IMR-90 (cell line): ENCODE measurements around the gene CLEC19A. TPM values are rescaled to one million over a fixed set of nuclear protein-coding genes. Genes with fewer than 3 reads are reported as not detected.

Experiments used
- ATAC-seq: fragments of 200-7000 bp; cut with Tn5 transposase; 2 replicates; pipeline ENCODE4 v1.9.1; 2020; ENCODE audit warnings: low read depth, mild to moderate bottlenecking, moderate library complexity
- BruUV-seq: library from RNA; stranded (reverse); fragments of 400-500 nt; replicated peaks from 2 replicates; lab custom pipeline; 2021; lab: Mats Ljungman, UMichigan
- CTCF ChIA-PET: fragments of 300-600 bp; formaldehyde crosslinking; extraction: SDS; loops from one replicate; lab custom pipeline; 2021; ENCODE audit warnings: antibody characterized with exemption; lab: Yijun Ruan, JAX
- POLR2A ChIA-PET: fragments of 300-600 bp; sonication (Branson Sonifier 250); formaldehyde crosslinking; loops from one replicate; lab custom pipeline; 2022; ENCODE audit warnings: antibody characterized with exemption; ENCODE audit not compliant: unreplicated experiment; lab: Charles Lee
- DNase-seq: peaks from one replicate; pipeline ENCODE4 v3.0.0; 2013
- H2AFZ ChIP-seq: replicated peaks from 2 replicates; pipeline ENCODE3; 2013; ENCODE audit warnings: low read length, mild to moderate bottlenecking; ENCODE audit not compliant: poor library complexity
- H2AK5ac ChIP-seq: 2 replicates; pipeline ENCODE4 v1.6.1; 2013; ENCODE audit warnings: low read depth, low read length, inconsistent platforms
- H2AK9ac ChIP-seq: replicated peaks from 2 replicates; pipeline ENCODE3; 2013; ENCODE audit warnings: mild to moderate bottlenecking, low read depth, low read length, moderate library complexity; ENCODE audit not compliant: poor library complexity
- H2BK120ac ChIP-seq: 2 replicates; pipeline ENCODE4 v1.6.1; 2013; ENCODE audit warnings: low read depth, low read length, inconsistent platforms
- H2BK15ac ChIP-seq: 3 replicates; pipeline ENCODE4 v1.6.1; 2013; ENCODE audit warnings: low read depth, low read length, inconsistent platforms
- H2BK20ac ChIP-seq: 2 replicates; pipeline ENCODE4 v1.6.1; 2013; ENCODE audit warnings: low read depth, mild to moderate bottlenecking, inconsistent platforms, low read length, moderate library complexity
- H2BK5ac ChIP-seq: 2 replicates; pipeline ENCODE4 v1.6.1; 2013; ENCODE audit warnings: mild to moderate bottlenecking, low read depth, low read length, inconsistent platforms; ENCODE audit not compliant: poor library complexity, severe bottlenecking
- H3K14ac ChIP-seq: replicated peaks from 2 replicates; pipeline ENCODE4 v1.6.1; 2013; ENCODE audit warnings: low read depth, low read length, inconsistent platforms
- H3K18ac ChIP-seq: 2 replicates; pipeline ENCODE4 v1.6.1; 2013; ENCODE audit warnings: low read depth, low read length, control low read depth
- H3K23ac ChIP-seq: 2 replicates; pipeline ENCODE4 v1.6.1; 2013; ENCODE audit warnings: low read depth, low read length, inconsistent platforms
- H3K27ac ChIP-seq: 2 replicates; pipeline ENCODE4 v1.5.1; 2013; ENCODE audit warnings: mild to moderate bottlenecking, control low read depth, low read length; ENCODE audit not compliant: insufficient read depth
- H3K27me3 ChIP-seq: 2 replicates; pipeline ENCODE4 v1.6.1; 2013; ENCODE audit warnings: low read length; ENCODE audit not compliant: control insufficient read depth, insufficient read depth
- H3K36me3 ChIP-seq: 2 replicates; pipeline ENCODE4 v1.6.1; 2013; ENCODE audit warnings: low read length, mixed read lengths; ENCODE audit not compliant: control insufficient read depth, insufficient read depth
- H3K4ac ChIP-seq: 2 replicates; pipeline ENCODE4 v1.6.1; 2013; ENCODE audit warnings: low read depth, low read length, inconsistent platforms
- H3K4me1 ChIP-seq: 2 replicates; pipeline ENCODE4 v1.6.1; 2013; ENCODE audit warnings: low read length, mixed read lengths; ENCODE audit not compliant: control insufficient read depth, insufficient read depth
- H3K4me2 ChIP-seq: 2 replicates; pipeline ENCODE4 v1.6.1; 2013; ENCODE audit warnings: low read depth, mild to moderate bottlenecking, control low read depth, low read length, moderate library complexity
- H3K4me3 ChIP-seq: 2 replicates; pipeline ENCODE4 v1.5.1; 2013; ENCODE audit warnings: low read depth, mild to moderate bottlenecking, control low read depth, low read length, moderate library complexity; ENCODE audit not compliant: insufficient read depth
- H3K56ac ChIP-seq: 2 replicates; pipeline ENCODE4 v1.6.1; 2013; ENCODE audit warnings: low read length, inconsistent platforms; ENCODE audit not compliant: insufficient read depth; ENCODE audit errors: extremely low read depth
- H3K79me1 ChIP-seq, 2 experiments: 2 replicates each; pipeline ENCODE4 v1.6.1; 2013; ENCODE audit warnings: low read length in 2 of 2, inconsistent platforms in 1 of 2, low read depth in 1 of 2
- H3K9ac ChIP-seq: 2 replicates; pipeline ENCODE4 v1.6.1; 2013; ENCODE audit warnings: low read depth, low read length, control low read depth
- H3K9me1 ChIP-seq: 2 replicates; pipeline ENCODE4 v1.6.1; 2013; ENCODE audit warnings: low read length, inconsistent platforms; ENCODE audit not compliant: insufficient read depth
- H3K9me3 ChIP-seq: 2 replicates; pipeline ENCODE4 v1.6.1; 2013; ENCODE audit warnings: low read length; ENCODE audit not compliant: control insufficient read depth, insufficient read depth
- H4K20me1 ChIP-seq: 2 replicates; pipeline ENCODE4 v1.6.1; 2013; ENCODE audit warnings: low read length, inconsistent platforms; ENCODE audit not compliant: insufficient read depth
- H4K5ac ChIP-seq: 2 replicates; pipeline ENCODE4 v1.6.1; 2013; ENCODE audit warnings: mild to moderate bottlenecking, low read depth, low read length, control low read depth
- H4K8ac ChIP-seq, 2 experiments: 2 replicates each; pipeline ENCODE4 v1.6.1; 2013; ENCODE audit warnings: low read depth in 2 of 2, low read length in 2 of 2, control low read depth in 1 of 2, inconsistent platforms in 1 of 2
- H4K91ac ChIP-seq: 2 replicates; pipeline ENCODE4 v1.6.1; 2013; ENCODE audit warnings: low read depth, low read length, inconsistent platforms; ENCODE audit not compliant: insufficient read depth
- BHLHE40 ChIP-seq: fragments of 150-350 bp; IDR thresholded peaks from 2 replicates; pipeline ENCODE4 v1.6.1; 2016; ENCODE audit warnings: mild to moderate bottlenecking, low read depth, low read length
- CEBPB ChIP-seq: IDR thresholded peaks from 2 replicates; pipeline ENCODE4 v1.6.1; 2012; ENCODE audit warnings: low read depth, low read length, improper control_type of control experiment
- CHD1 ChIP-seq: IDR thresholded peaks from 2 replicates; pipeline ENCODE4 v1.6.1; 2012; ENCODE audit warnings: low read depth, low read length, improper control_type of control experiment
- ELK1 ChIP-seq: fragments of 150-350 bp; IDR thresholded peaks from 2 replicates; pipeline ENCODE4 v1.6.1; 2016; ENCODE audit warnings: low read depth, mild to moderate bottlenecking, low read length, moderate library complexity, borderline replicate concordance
- FOS ChIP-seq: fragments of 150-350 bp; IDR thresholded peaks from 2 replicates; pipeline ENCODE4 v1.6.1; 2016; ENCODE audit warnings: low read depth, low read length
- MAFK ChIP-seq: IDR thresholded peaks from 2 replicates; pipeline ENCODE4 v1.6.1; 2012; ENCODE audit warnings: low read depth, low read length, improper control_type of control experiment
- MAZ ChIP-seq: IDR thresholded peaks from 2 replicates; pipeline ENCODE4 v1.6.1; 2012; ENCODE audit warnings: low read depth, mild to moderate bottlenecking, low read length, improper control_type of control experiment, moderate library complexity, borderline replicate concordance
- MXI1 ChIP-seq: IDR thresholded peaks from 2 replicates; pipeline ENCODE4 v1.6.1; 2012; ENCODE audit warnings: low read depth, mild to moderate bottlenecking, low read length, moderate library complexity, borderline replicate concordance
- POLR2A ChIP-seq: IDR thresholded peaks from 2 replicates; pipeline ENCODE4 v1.6.1; 2012; ENCODE audit warnings: mild to moderate bottlenecking, low read depth, low read length
- RAD21 ChIP-seq: IDR thresholded peaks from 2 replicates; pipeline ENCODE4 v1.6.1; 2012; ENCODE audit warnings: low read length, improper control_type of control experiment
- RCOR1 ChIP-seq: IDR thresholded peaks from 2 replicates; pipeline ENCODE4 v1.6.1; 2012; ENCODE audit warnings: mild to moderate bottlenecking, low read length, improper control_type of control experiment; ENCODE audit not compliant: insufficient replicate concordance
- USF2 ChIP-seq: fragments of 150-350 bp; IDR thresholded peaks from 2 replicates; pipeline ENCODE4 v1.6.1; 2017; ENCODE audit warnings: mild to moderate bottlenecking, antibody characterized with exemption, low read length, low read depth
- WGBS, 2 experiments: methylation state at CpG; one replicate each; pipeline versions ENCODE4 v1.1.5 to v1.1.7; 2013; ENCODE audit warnings: missing lambda C conversion rate in 2 of 2; ENCODE audit not compliant: insufficient read length in 1 of 2; ENCODE audit errors: extremely low coverage in 2 of 2; 5-methylcytosine and 5-hydroxymethylcytosine counted together
- dilution Hi-C: fragments of 300-500 bp; cut with HindIII; formaldehyde crosslinking; loops from one replicate; pipeline ENCODE4 v1.14.3; 2018; ENCODE audit warnings: low sequenced_read_pairs; ENCODE audit not compliant: unreplicated experiment
- in situ Hi-C: fragments of 300-500 bp; cut with MboI; formaldehyde crosslinking; loops from 3 replicates; pipeline ENCODE4 v1.14.3; 2019; ENCODE audit warnings: low sequenced_read_pairs, inconsistent platforms, mixed read lengths
- intact Hi-C: fragments of 100-400 bp; cut with micrococcal nuclease; formaldehyde crosslinking; loops from 2 replicates; pipeline ENCODE4 v1.10.0; 2022
- polyA plus RNA-seq, 3 experiments: library from polyadenylated mRNA; depleted of rRNA; stranded (reverse); fragments of >200 nt; gene quantifications; 2 replicates each; pipeline ENCODE4 v1.2.3, GENCODE V29; 2012; ENCODE audit warnings: low replicate concordance in 1 of 3
- total RNA-seq: library from RNA; depleted of rRNA; stranded (reverse); fragments of >200 nt; gene quantifications from 2 replicates; pipeline ENCODE4 v1.2.3, GENCODE V29; 2012

The CLEC19A gene
- total and polyA plus RNA-seq, 2 of the 4 experiments (the other 2 are of a cell fraction), result not detected

GRCh38 chr16:19252904-19253303 is 32.6 kb upstream of the CLEC19A start:
- no peak overlapping the region for H3K18ac ChIP-seq
- no peak overlapping the region for H2BK20ac ChIP-seq
- no peak overlapping the region for H3K4me2 ChIP-seq
- ATAC-seq (no peak), DNase-seq (no peak)
- H3K36me3 ChIP-seq, result no peaks in the 10 kb centered on the region
- ChIA-PET CTCF (no interaction called here), POLR2A (no interaction called here)
- H2BK5ac ChIP-seq, result no peak overlapping the region
- H3K79me1 ChIP-seq, result no peaks in the 10 kb centered on the region
- no peak overlapping the region for H3K9ac ChIP-seq
- dilution Hi-C loops (no loop called here), intact Hi-C loops (no loop called here), in situ Hi-C loops (no loop called here)
- no peak overlapping the region for H3K27ac ChIP-seq
- H2BK120ac ChIP-seq, result no peak overlapping the region
- H2AFZ ChIP-seq, result no peak overlapping the region
- WGBS, 2 experiments, result 43% methylated on average over 1 of the region's 2 CpGs; no CpG with 5 or more reads in 1 of the 2 experiments
- H3K23ac ChIP-seq, result no peak overlapping the region
- no peak overlapping the region for H4K91ac ChIP-seq
- no peak overlapping the region for H3K4me3 ChIP-seq
- no peak overlapping the region for H3K4ac ChIP-seq
- no peak overlapping the region for H4K5ac ChIP-seq
- no peaks in the 10 kb centered on the region for H3K9me1 ChIP-seq
- no peak overlapping the region for H2AK9ac ChIP-seq
- no peaks in the 10 kb centered on the region for H3K27me3 ChIP-seq
- H3K9me3 ChIP-seq, result no peaks in the 10 kb centered on the region
- H3K14ac ChIP-seq, result no peak overlapping the region
- H4K8ac ChIP-seq, result no peak overlapping the region
- H3K4me1 ChIP-seq, result no peaks in the 10 kb centered on the region
- no peaks in the 10 kb centered on the region for H4K20me1 ChIP-seq
- H2BK15ac ChIP-seq, result no peak overlapping the region
- H3K56ac ChIP-seq, result no peak overlapping the region
- TF ChIP-seq RCOR1 (no peak), MAZ (no peak), MXI1 (no peak), CHD1 (no peak), POLR2A (no peak), FOS (no peak), MAFK (no peak), ELK1 (no peak), USF2 (no peak), RAD21 (no peak), BHLHE40 (no peak), CEBPB (no peak)
- no TSS peak for BruUV-seq
- no peak overlapping the region for H2AK5ac ChIP-seq
